Brain pericyte (primary cell): ENCODE data around the gene C11orf91.
"Not testable (repeated sequence)": the region's sequence is repeated elsewhere in the genome, so short reads cannot be mapped to it uniquely, and the experiment has no call there.

Experiments used
- DNase-seq: peaks from one replicate; pipeline ENCODE4 v3.0.0-alpha.2; 2012; ENCODE audit warnings: low read depth, low spot score

The C11orf91 gene

GRCh38 chr11:33696931-33697638 lies 3.5 kb downstream of the C11orf91 start:
- DNase-seq, result no peak

- DNase-seq, result no peak
Observed at GRCh38 chr11:33696411-33696810, 4.2 kb downstream of the C11orf91 start.

GRCh38 chr11:33695051-33695566 lies 5.5 kb downstream of the C11orf91 start:
- no peak for DNase-seq

DNA sequence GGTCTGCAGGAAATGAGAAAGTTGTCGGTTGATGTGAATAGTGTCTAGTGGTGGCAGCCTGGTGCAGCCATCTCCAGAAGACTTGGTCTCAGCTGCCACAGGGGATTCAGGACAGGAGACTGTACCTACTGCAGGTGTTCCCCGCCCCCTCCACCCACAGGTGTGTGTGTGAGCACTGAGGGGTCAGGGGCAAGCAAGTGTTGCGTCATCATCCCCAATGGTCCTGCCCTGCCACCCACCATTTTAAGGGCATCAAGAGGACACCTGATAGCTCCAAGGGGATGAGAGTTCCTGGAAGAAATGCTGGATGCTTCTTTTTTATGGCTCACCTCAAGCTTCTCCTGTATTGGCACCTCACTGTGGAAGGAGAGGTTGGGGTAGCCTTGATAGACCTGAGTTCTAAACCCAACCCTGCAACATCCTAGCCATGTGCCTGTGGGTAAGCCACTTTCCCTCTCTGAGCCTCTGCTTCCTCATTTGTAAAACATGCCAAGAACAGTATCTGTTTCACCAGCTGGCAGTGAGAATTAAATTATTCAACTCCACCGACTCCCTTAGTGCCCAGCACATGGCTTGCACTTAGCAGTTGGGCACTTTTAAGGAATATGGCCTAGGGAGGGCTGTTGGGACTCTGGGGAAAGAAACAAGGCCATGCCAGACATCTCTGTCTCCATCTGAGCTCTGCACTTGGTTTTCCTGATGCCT lies 6.1 kb downstream of the C11orf91 start:
- DNase-seq, result no peak

DNA sequence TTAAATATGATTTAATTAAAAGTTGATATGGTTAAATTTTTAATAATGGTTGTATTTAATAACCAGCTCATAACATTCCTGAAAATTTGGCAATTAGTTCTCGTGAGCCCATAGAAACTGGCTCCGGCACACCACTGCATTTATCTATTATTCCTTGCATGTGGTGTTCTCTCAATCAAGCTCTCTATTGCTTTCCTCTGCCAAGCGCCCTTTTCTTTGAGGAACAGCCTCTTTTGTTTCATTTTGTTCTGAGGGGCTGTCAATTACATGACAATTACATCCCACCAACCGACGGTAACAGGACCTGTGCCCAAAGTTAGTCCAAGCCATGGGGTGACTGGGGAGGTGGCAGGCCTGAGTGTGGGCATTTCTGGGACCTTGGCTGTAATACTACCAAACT lies 8.1 kb downstream of the C11orf91 start:
- no peak for DNase-seq

- DNase-seq, result peak; percentile 85
Observed at GRCh38 chr11:33692013-33692504, 8.6 kb downstream of the C11orf91 start.

DNA sequence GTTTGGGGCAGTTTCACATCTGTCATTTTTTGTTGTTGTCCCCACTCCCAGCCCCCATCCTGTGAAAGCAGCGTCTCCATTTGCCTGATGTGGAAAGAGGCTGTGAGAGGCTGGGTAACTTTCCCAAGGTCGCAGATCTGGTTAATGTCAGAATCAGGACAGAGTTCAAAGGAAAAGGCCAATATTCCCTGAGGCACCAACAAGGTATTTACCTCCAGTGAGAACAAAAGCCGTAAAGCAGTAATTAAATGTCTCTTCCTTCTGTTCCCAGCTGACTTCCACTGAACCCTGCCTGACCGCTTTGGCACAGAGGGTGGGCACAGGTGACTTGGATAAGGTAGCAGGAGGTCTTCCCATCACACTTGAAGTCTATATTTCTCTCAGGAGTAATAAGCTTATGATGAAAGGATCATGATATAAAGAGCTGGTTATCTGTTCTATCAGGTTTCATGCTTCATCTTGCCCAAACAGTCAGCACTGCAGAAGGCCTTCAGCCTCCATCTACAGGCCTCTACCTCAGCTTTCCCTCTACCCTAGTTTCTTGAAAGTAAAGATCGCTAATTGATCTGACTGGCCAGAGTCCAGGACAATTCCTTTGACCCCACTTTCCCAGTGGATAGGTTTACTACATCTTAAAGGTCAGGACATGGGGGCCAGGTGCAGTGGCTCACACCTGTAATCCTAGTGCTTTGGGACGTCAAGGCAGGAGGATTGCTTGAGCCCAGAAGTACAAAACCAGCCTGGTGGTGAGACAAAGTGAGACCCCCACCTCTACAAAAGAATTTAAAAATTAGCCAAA lies 9.4 kb downstream of the C11orf91 start:
- no peak for DNase-seq

GRCh38 chr11:33690290-33691065 lies 10.1 kb downstream of the C11orf91 start:
- no peak for DNase-seq

- DNase-seq, result no peak
Observed at GRCh38 chr11:33689501-33689900, 11.1 kb downstream of the C11orf91 start.

DNA sequence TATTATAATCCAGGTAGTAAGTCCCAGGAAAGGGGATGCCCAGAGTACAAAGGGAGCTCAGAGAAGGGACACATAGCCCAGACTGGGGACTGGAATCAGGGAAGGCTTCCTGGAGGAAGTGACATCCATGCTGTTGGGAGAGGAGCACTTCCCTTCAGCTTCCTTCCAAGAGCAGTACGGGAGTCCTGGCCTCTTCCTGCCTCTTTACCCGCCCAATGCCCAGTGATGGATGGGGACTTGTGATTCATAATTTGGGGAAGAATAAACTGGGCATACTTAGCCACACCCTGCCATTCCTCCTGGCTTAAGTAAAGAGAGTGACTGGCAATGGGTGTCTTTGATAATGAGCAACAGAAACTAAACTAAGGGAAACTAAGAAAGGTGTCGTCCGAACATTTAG lies 11.5 kb downstream of the C11orf91 start:
- DNase-seq, result no peak

DNA sequence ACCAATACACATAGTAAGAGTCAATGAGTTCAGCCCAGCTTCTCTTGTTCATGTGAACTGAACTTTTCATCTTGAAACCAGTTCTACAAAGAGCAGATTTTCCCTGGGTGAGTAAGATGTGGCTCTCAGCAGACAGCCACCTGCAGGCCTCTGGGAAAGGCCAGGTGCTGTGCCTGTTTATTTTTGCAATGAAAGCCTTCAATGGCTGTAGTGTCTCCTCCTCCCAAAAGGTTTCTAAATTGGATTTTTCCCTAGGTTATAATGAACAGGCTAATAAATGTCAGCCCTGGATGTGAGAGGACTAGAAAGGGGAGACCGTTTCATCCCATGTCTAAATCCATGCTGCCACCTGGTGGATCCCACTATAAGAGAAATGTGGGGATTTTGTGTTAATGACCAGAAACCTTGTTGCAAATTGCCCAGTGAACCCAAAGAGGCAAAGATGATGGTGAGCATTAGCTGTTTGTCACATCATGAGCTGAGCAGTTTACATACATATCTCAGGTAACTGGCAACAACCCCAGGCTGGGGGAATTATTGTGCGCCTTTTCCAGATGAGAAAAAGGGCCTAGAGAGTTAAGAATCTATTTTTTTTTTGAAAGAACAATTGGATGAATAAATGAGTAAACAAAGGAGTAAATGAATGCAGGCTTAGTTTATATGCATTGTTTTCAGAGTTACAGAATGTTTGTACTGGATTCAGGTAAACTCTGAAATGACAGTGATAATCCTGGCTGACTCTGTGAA lies 12.7 kb downstream of the C11orf91 start:
- no peak for DNase-seq

DNA sequence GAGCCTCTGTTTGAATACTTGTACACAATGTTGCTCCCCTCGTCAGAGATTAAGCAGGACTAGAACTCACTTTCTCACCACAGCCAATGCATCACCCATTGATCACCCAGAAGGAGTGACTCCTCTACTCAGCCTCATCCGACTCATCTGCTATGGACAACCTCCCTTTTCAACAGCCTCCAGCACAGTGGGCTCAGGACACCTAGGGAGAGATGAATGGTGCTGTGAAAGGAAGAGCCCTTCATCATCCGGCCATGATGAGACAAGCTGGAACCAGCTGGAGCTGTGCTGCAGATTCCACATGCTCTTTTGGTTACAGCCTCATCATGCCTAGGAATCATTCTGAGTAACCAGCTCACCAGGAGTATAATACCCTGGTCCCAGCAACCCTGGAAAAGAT lies 15.5 kb downstream of the C11orf91 start:
- DNase-seq, result no peak

DNA sequence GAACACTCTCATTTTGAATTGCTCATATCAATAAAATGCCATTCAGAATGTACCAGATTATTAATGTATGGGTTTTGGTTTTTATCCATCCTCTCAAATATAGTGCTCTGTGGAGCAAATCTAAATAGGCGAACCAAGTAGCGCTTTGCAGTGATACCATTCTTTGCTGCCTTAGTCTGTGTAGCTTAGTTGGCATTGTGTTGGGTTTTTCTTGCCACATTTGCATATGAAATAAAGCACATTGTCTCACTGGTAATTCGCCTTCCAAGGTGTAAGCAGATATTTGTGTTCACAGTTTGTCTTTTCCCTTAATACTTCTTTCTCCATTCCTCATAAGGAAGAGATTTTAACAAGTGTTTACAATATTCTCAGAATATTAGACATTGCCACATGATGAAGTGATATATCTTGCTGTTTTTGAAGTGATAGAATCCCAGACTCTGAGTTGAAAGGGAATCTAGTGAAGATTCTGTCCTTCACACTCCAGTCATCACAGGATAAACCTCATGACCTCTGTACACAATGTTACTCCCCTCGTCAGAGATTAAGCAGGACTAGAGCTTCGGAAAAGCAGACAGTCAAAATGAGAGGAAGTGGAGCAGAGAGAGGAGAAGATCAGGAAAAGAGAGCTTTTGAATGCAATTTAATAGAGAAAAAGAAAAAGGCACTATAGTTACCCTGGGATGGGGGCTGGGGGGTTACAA lies 16.5 kb downstream of the C11orf91 start:
- no peak for DNase-seq

DNA sequence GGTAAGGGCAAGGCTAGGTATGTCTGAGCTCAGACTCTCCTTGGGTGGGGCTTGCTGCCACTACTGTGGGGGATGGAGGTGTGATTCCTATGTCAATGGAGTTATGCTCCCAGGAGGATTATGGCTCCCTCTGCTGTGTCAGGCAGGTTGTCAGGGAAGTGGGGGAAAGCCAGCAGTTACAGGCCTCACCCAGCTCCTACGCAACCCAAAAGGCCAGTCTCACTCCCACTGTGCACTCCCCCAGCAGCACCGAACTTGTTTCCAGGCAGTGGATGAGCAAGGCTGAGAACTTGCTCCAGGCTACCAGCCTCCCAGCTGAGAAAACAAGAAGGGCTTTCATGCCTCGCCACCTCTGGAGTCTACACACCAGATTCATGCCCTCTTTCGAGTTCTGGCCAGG lies 18.2 kb downstream of the C11orf91 start:
- DNase-seq, result peak; percentile 85

GRCh38 chr11:33682019-33682418 lies 18.6 kb downstream of the C11orf91 start:
- no peak for DNase-seq

DNA sequence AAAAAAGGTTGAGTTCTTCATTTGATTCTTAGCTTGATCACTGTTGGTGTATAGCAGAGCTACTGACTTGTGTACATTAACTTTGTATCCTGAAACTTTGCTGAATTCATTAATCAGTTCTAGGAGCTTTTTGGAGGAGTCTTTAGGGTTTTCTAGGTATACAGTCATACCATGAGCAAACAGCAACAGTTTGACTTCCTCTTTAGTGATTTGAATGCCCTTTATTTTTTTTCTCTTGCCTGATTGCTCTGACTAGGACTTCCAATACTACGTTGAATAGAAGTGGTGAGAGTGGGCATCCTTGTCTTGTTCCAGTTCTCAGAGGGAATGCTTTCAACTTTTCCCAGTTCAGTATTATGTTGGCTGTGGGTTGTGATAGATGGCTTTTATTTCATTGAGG lies 22.0 kb downstream of the C11orf91 start:
- not testable (repeated sequence) for DNase-seq

GRCh38 chr11:33674035-33674814 lies 26.4 kb downstream of the C11orf91 start:
- DNase-seq, result no peak

GRCh38 chr11:33672273-33672672 lies 28.4 kb downstream of the C11orf91 start:
- no peak for DNase-seq
